K562 (cell line): ENCODE data around the gene VTCN1. TPM values are rescaled to one million over a fixed set of nuclear protein-coding genes. Genes with fewer than 3 reads are reported as not detected.

Experiments
- ATAC-seq: fragments of 200-7000 bp; cut with Tn5 transposase; 3 replicates; pipeline ENCODE4 v1.9.1; 2020; ENCODE audit warnings: moderate library complexity
- BruUV-seq: library from RNA; stranded (reverse); fragments of 400-500 nt; replicated peaks from 2 replicates; lab custom pipeline; 2021; lab: Mats Ljungman, UMichigan
- CTCF ChIA-PET: fragments of 300-600 bp; formaldehyde crosslinking; extraction: SDS; loops from one replicate; lab custom pipeline; 2021; ENCODE audit warnings: low intra/inter-chr PET ratio; lab: Yijun Ruan, JAX
- POLR2A ChIA-PET: fragments of 300-600, 350-650 bp; sonication (Branson Sonifier 250); formaldehyde crosslinking; extraction: SDS; loops from one replicate; lab custom pipeline; 2021; ENCODE audit warnings: antibody characterized with exemption, inconsistent platforms; lab: Yijun Ruan, JAX
- DNase-seq, 4 experiments: peaks; one replicate each; pipeline versions ENCODE4 v3.0.0 to v3.0.0-alpha.2; 2011 to 2018; ENCODE audit warnings: low spot score in 3 of 4, mixed read lengths in 3 of 4; ENCODE audit errors: extremely low read depth in 1 of 4
- FAIRE-seq: peaks from 2 replicates; lab custom pipeline; 2011; peaks lifted over from hg19 to GRCh38; lab: Jason Lieb, UNC
- H2AFZ ChIP-seq: 2 replicates; pipeline ENCODE4 v1.6.0; 2011; ENCODE audit warnings: low read depth, low read length, control low read depth, inconsistent platforms
- H3K27ac ChIP-seq: fragments of 200-600 bp; 3 replicates; pipeline ENCODE4 v1.8.0; 2011; ENCODE audit warnings: low read depth, mild to moderate bottlenecking, control low read depth, inconsistent platforms, low read length, moderate library complexity, mixed read lengths; ENCODE audit errors: extremely low read depth
- H3K27me3 ChIP-seq, 2 experiments: fragments of 300-600 bp in 1 of 2; 2 replicates in 1 of 2; 3 replicates in 1 of 2; pipeline versions ENCODE4 v1.6.0 to v1.8.0; 2011; ENCODE audit warnings: inconsistent platforms in 2 of 2, low read length in 2 of 2, mild to moderate bottlenecking in 1 of 2, mixed read lengths in 1 of 2, moderate library complexity in 1 of 2; ENCODE audit not compliant: control insufficient read depth in 2 of 2, insufficient read depth in 2 of 2
- H3K36me3 ChIP-seq: fragments of 300-600 bp; 3 replicates; pipeline ENCODE4 v1.8.0; 2011; ENCODE audit warnings: mild to moderate bottlenecking, low read length, inconsistent platforms; ENCODE audit not compliant: control insufficient read depth, insufficient read depth
- H3K4me1 ChIP-seq, 2 experiments: fragments of 200-600 bp in 1 of 2; replicated peaks in 1 of 2; 2 replicates in 1 of 2; 3 replicates in 1 of 2; pipeline versions ENCODE4 v1.5.1 to v1.8.0; 2011; ENCODE audit warnings: inconsistent platforms in 2 of 2, low read length in 2 of 2, mild to moderate bottlenecking in 1 of 2, mixed read lengths in 1 of 2, moderate library complexity in 1 of 2; ENCODE audit not compliant: control insufficient read depth in 2 of 2, insufficient read depth in 2 of 2
- H3K4me2 ChIP-seq: 2 replicates; pipeline ENCODE4 v1.6.1; 2011; ENCODE audit warnings: low read length, control low read depth, inconsistent platforms, mixed read lengths; ENCODE audit not compliant: insufficient read depth
- H3K4me3 ChIP-seq: fragments of 200-600 bp; sonication (generic), shearing (Covaris generic); 2 replicates; pipeline ENCODE4 v1.5.1; 2016; ENCODE audit warnings: control low read depth, inconsistent platforms
- H3K79me2 ChIP-seq: fragments of 200-600 bp; 3 replicates; pipeline ENCODE4 v1.8.0; 2011; ENCODE audit warnings: low read length, inconsistent platforms; ENCODE audit not compliant: control insufficient read depth, insufficient read depth
- H3K9ac ChIP-seq, 2 experiments: 2 replicates each; pipeline versions ENCODE4 v1.6.0 to v1.6.1; 2011; ENCODE audit warnings: low read depth in 2 of 2, low read length in 2 of 2, control low read depth in 1 of 2, inconsistent platforms in 1 of 2, mild to moderate bottlenecking in 1 of 2, mixed read lengths in 1 of 2; ENCODE audit not compliant: insufficient read depth in 1 of 2
- H3K9me1 ChIP-seq: one replicate; pipeline ENCODE4 v1.6.0; 2011; ENCODE audit warnings: inconsistent platforms, mild to moderate bottlenecking, low read length, moderate library complexity; ENCODE audit not compliant: control insufficient read depth, insufficient read depth
- H3K9me3 ChIP-seq: replicated peaks from 2 replicates; pipeline ENCODE4 v1.5.1; 2011; ENCODE audit warnings: low read depth, low read length, inconsistent platforms; ENCODE audit not compliant: control insufficient read depth, insufficient read depth
- H4K20me1 ChIP-seq: replicated peaks from 2 replicates; pipeline ENCODE4 v1.6.1; 2011; ENCODE audit warnings: low read length, inconsistent platforms, mixed read lengths; ENCODE audit not compliant: control insufficient read depth, insufficient read depth
- CBFA2T2 ChIP-seq: fragments of 450-650 bp; conservative IDR thresholded peaks from 2 replicates; pipeline ENCODE4 v1.6.1; 2017; ENCODE audit warnings: mild to moderate bottlenecking
- CBX1 ChIP-seq: sonication (generic); IDR thresholded peaks from 2 replicates; pipeline ENCODE4 v1.6.1; 2016; ENCODE audit warnings: antibody characterized with exemption, low read depth, mild to moderate bottlenecking
- ELF2 ChIP-seq: fragments of 250-450 bp; sonication (Bioruptor Pico); IDR thresholded peaks from 2 replicates; pipeline ENCODE4 v1.5.0; 2021; ENCODE audit warnings: mild to moderate bottlenecking
- ETV6 ChIP-seq, 3 experiments: fragments of 150-350 bp in 1 of 3; sonication (generic) in 1 of 3; formaldehyde crosslinking in 1 of 3; IDR thresholded peaks; 2 replicates each; pipeline versions ENCODE4 v1.6.1 to v1.8.0; 2014 to 2022; ENCODE audit warnings: borderline replicate concordance in 2 of 3, low read depth in 2 of 3, antibody characterized with exemption in 1 of 3, low read length in 1 of 3, mild to moderate bottlenecking in 1 of 3, missing genetic modification reagents in 1 of 3
- HNRNPL ChIP-seq: fragments of 200-400 bp; formaldehyde crosslinking; IDR thresholded peaks from 2 replicates; pipeline ENCODE4 v1.6.1; 2017; ENCODE audit warnings: low read depth, mild to moderate bottlenecking, low read length
- MCM3 ChIP-seq: fragments of 450-650 bp; IDR thresholded peaks from 2 replicates; pipeline ENCODE4 v1.6.1; 2016
- SMARCA5 ChIP-seq: fragments of 450-650 bp; IDR thresholded peaks from 2 replicates; pipeline ENCODE4 v1.6.1; 2016
- TOE1 ChIP-seq, 2 experiments: fragments of 450-650 bp in 1 of 2; sonication (generic) in 1 of 2; formaldehyde crosslinking in 1 of 2; IDR thresholded peaks; 2 replicates each; pipeline versions ENCODE4 v1.7.1 to v1.8.0; 2016 to 2022; ENCODE audit warnings: borderline replicate concordance in 2 of 2, mild to moderate bottlenecking in 2 of 2, antibody characterized with exemption in 1 of 2, inconsistent platforms in 1 of 2, low read depth in 1 of 2, missing genetic modification reagents in 1 of 2, moderate library complexity in 1 of 2
- ZNF121 ChIP-seq: sonication (generic); formaldehyde crosslinking; conservative IDR thresholded peaks from 2 replicates; pipeline ENCODE4 v1.8.0; 2022; ENCODE audit warnings: missing genetic modification reagents
- WGBS: fragments of 100-300 bp; shearing (Covaris generic); methylation state at CpG from one replicate; pipeline ENCODE4 v1.1.6; 2016; ENCODE audit warnings: low coverage, mixed read lengths; ENCODE audit not compliant: insufficient coverage; ENCODE audit errors: missing lambda C conversion rate; 5-methylcytosine and 5-hydroxymethylcytosine counted together
- in situ Hi-C: fragments of 300-500 bp; cut with MboI; formaldehyde crosslinking; loops from 4 replicates; pipeline ENCODE4 v1.15.0; 2018; ENCODE audit warnings: inconsistent platforms, mixed read lengths
- intact Hi-C: fragments of 100-400 bp; cut with micrococcal nuclease; formaldehyde crosslinking; loops from 2 replicates; pipeline ENCODE4 v1.14.2; 2022
- polyA plus RNA-seq, 8 experiments: library from polyadenylated mRNA; depleted of rRNA in 4 of 8; stranded (reverse) in 5 of 8; unstranded in 3 of 8; fragments of >200 nt; fragmentation: Nextera tagmentation in 2 of 8; fragmentation: Illumina TruSeq in 1 of 8; extraction: Ambion mirVana in 2 of 8; extraction: Trizol in 1 of 8; gene quantifications; 2 replicates each; pipeline versions ENCODE4 v1.2.1 to v1.2.3, GENCODE V29; 2011 to 2014; ENCODE audit warnings: inconsistent platforms in 1 of 8, missing spikeins in 1 of 8
- total RNA-seq, 7 experiments: library from RNA; depleted of rRNA in 6 of 7; stranded (reverse); fragments of >200 nt in 6 of 7; fragmentation: Illumina TruSeq in 2 of 7; extraction: Trizol in 2 of 7; gene quantifications; 2 replicates each; pipeline versions ENCODE4 v1.2.1 to v1.2.3, GENCODE V29; 2011 to 2021; ENCODE audit warnings: low replicate concordance in 1 of 7
- TF ChIP-seq, protein P1 (sequence below), 2 experiments: fragments of 450-650 bp; IDR thresholded peaks; 2 replicates each; pipeline ENCODE4 v1.6.1; 2016
- TF ChIP-seq, protein P2 (sequence below): fragments of 450-650 bp; formaldehyde crosslinking; IDR thresholded peaks from 2 replicates; pipeline ENCODE4 v1.4.0; 2020; ENCODE audit warnings: mild to moderate bottlenecking, moderate library complexity

Gene VTCN1
- total and polyA plus RNA-seq, 9 of the 15 experiments (the other 6 are each of a cell fraction or from before 2014, with no cell fraction given), result not detected

DNA sequence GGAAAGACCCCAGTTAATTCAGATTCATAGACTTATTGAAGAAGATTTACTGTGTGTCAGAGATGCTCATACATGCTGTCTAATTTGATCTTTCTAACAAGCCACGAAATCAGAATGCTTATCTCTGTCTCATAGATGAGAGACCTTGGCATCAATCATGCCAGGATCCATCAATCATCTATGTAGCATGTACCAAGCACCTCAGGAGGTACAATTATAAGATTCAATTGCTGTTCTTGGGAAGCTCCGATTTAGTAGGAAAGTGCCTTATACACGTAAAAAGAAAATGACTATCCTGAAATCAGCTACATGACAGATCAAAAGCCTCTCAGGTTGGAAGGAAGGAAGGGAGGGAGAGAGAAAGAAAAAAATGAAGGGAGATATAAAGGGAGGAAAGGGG lies 18.5 kb upstream of the VTCN1 start:
- ChIA-PET CTCF (no interaction called here), POLR2A (interaction anchor here (0.7 kb wide), 2 partner anchors 14 to 100 kb away, joined by 3 to 4 read pairs; no protein-coding TSS in a partner anchor)
- Histone ChIP-seq H3K9ac (no peak overlapping the region), H3K4me3 (no peak overlapping the region), H3K4me2 (no peak overlapping the region), H3K9me3 (no peaks in the 10 kb centered on the region), H3K79me2 (no peaks in the 10 kb centered on the region), H3K9me1 (no peaks in the 10 kb centered on the region), H3K27me3 (peaks cover 5 to 14% of the 10 kb centered on the region in 2 experiments; a peak in 3 of 5 replicates), H4K20me1 (no peaks in the 10 kb centered on the region), H2AFZ (no peak overlapping the region), H3K36me3 (no peaks in the 10 kb centered on the region), H3K27ac (no peak overlapping the region), H3K4me1 (no peaks in the 10 kb centered on the region)
- ATAC-seq (no peak), FAIRE-seq (no peak), DNase-seq (no peak)
- WGBS, result 0% methylated on average over 3 of the region's 3 CpGs
- no TSS peak for BruUV-seq
- intact Hi-C loops, result no loop called here
- in situ Hi-C loops, result no loop called here
- TF ChIP-seq HNRNPL, result no peak
- TF ChIP-seq ETV6 (IDR thresholded peaks at IDR 0.05; ENCODE audit: borderline replicate concordance in 1 of 2, low read depth in 2 of 2, low read length in 1 of 2), result no peak
- TF ChIP-seq ETV6 (CRISPR knock-in tag; IDR thresholded peaks at IDR 0.05; ENCODE audit: borderline replicate concordance), result no peak
- no peak for TF ChIP-seq SMARCA5
- no peak for TF ChIP-seq CBFA2T2
- TF ChIP-seq ELF2 (CRISPR knock-in tag), result no peak
- TF ChIP-seq, protein P1, sequence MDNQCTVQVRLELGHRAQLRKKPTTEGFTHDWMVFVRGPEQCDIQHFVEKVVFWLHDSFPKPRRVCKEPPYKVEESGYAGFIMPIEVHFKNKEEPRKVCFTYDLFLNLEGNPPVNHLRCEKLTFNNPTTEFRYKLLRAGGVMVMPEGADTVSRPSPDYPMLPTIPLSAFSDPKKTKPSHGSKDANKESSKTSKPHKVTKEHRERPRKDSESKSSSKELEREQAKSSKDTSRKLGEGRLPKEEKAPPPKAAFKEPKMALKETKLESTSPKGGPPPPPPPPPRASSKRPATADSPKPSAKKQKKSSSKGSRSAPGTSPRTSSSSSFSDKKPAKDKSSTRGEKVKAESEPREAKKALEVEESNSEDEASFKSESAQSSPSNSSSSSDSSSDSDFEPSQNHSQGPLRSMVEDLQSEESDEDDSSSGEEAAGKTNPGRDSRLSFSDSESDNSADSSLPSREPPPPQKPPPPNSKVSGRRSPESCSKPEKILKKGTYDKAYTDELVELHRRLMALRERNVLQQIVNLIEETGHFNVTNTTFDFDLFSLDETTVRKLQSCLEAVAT (IDR thresholded peaks at IDR 0.05), result no peak
- TF ChIP-seq MCM3, result no peak
- TF ChIP-seq CBX1, result no peak
- TF ChIP-seq TOE1 (IDR thresholded peaks at IDR 0.05; ENCODE audit: borderline replicate concordance), result no peak
- no peak for TF ChIP-seq TOE1 (CRISPR knock-in tag; IDR thresholded peaks at IDR 0.05; ENCODE audit: borderline replicate concordance, low read depth)
- TF ChIP-seq, protein P2, sequence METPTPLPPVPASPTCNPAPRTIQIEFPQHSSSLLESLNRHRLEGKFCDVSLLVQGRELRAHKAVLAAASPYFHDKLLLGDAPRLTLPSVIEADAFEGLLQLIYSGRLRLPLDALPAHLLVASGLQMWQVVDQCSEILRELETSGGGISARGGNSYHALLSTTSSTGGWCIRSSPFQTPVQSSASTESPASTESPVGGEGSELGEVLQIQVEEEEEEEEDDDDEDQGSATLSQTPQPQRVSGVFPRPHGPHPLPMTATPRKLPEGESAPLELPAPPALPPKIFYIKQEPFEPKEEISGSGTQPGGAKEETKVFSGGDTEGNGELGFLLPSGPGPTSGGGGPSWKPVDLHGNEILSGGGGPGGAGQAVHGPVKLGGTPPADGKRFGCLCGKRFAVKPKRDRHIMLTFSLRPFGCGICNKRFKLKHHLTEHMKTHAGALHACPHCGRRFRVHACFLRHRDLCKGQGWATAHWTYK (CRISPR knock-in tag), result no peak
- TF ChIP-seq ZNF121 (CRISPR knock-in tag), result no peak
